ENCODE measurements around the gene NEK4. TPM values are rescaled to one million over a fixed set of nuclear protein-coding genes. Genes with fewer than 3 reads are reported as not detected.

Gene NEK4
- total and polyA plus RNA-seq, 10 donors: 3.2 to 28.0 (median 23.3) TPM

- WGBS, 5 donors: 92 to 96% (median 93%) methylated on average over 2 of the region's 2 CpGs
- H3K36me3 ChIP-seq: peaks cover 7 to 100% (median 87%) of the 10 kb centered on the region in 6 donors
- H3K27me3 ChIP-seq (replicated peaks in 1 of 7): no peaks in the 10 kb centered on the region
Measured at GRCh38 chr3:52743721-52744120, 27.0 kb downstream of the NEK4 start.

DNA sequence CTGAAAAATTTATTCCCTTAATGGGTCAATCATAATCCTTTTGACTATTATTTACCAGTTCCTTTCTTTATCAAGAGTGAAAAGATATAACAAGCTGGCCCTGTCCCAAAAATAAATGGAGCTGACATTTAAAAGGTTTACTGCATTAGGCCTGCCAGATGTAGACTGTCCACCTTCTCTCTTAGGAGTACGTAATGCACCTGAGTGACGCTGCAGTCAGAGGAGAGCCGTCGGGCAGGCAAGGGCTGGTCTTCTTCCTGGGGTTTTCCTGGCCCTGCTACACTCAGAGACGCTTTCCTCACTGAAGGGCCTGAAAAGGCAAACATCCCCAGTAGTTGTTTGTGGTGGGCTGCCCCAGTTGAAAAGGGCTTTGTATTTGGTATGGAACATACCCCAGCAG is 27.6 kb downstream of the NEK4 start:
- intact Hi-C loops (cut with DNase I; ENCODE audit: low total_unique reads): no loop called here
- no peak overlapping the region for H3K27ac ChIP-seq
- no peaks in the 10 kb centered on the region for H3K9me3 ChIP-seq
- H3K36me3 ChIP-seq: peaks cover 7 to 100% (median 87%) of the 10 kb centered on the region in 6 donors
- H3K4me1 ChIP-seq: no peaks in the 10 kb centered on the region
- WGBS, 5 donors: 92 to 99% (median 95%) methylated on average over 5 of the region's 5 CpGs
- no peaks in the 10 kb centered on the region for H3K27me3 ChIP-seq (replicated peaks in 1 of 7)
- TF ChIP-seq POLR2A (IDR thresholded peaks at IDR 0.05) (no peak), POLR2AphosphoS5 (IDR thresholded peaks at IDR 0.05) (no peak)
- TF ChIP-seq, protein P1, sequence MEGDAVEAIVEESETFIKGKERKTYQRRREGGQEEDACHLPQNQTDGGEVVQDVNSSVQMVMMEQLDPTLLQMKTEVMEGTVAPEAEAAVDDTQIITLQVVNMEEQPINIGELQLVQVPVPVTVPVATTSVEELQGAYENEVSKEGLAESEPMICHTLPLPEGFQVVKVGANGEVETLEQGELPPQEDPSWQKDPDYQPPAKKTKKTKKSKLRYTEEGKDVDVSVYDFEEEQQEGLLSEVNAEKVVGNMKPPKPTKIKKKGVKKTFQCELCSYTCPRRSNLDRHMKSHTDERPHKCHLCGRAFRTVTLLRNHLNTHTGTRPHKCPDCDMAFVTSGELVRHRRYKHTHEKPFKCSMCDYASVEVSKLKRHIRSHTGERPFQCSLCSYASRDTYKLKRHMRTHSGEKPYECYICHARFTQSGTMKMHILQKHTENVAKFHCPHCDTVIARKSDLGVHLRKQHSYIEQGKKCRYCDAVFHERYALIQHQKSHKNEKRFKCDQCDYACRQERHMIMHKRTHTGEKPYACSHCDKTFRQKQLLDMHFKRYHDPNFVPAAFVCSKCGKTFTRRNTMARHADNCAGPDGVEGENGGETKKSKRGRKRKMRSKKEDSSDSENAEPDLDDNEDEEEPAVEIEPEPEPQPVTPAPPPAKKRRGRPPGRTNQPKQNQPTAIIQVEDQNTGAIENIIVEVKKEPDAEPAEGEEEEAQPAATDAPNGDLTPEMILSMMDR (IDR thresholded peaks at IDR 0.05 in 8 of 11, conservative IDR thresholded peaks at IDR 0.05 in 3 of 11): no peak
- no peak for DNase-seq
- no peak overlapping the region for H3K4me3 ChIP-seq

More at GRCh38 chr3:52743721-52744120, 27.0 kb downstream of the NEK4 start:
- Histone ChIP-seq H3K4me3 (no peak overlapping the region), H3K4me1 (no peaks in the 10 kb centered on the region), H3K27ac (no peak overlapping the region), H3K9me3 (no peaks in the 10 kb centered on the region)
- no peak for TF ChIP-seq POLR2AphosphoS5 (IDR thresholded peaks at IDR 0.05)
- no peak for TF ChIP-seq POLR2A (IDR thresholded peaks at IDR 0.05)
- TF ChIP-seq, protein P1 (IDR thresholded peaks at IDR 0.05 in 8 of 11, conservative IDR thresholded peaks at IDR 0.05 in 3 of 11): no peak
- intact Hi-C loops (cut with DNase I; ENCODE audit: low total_unique reads): no loop called here
- no peak for DNase-seq

DNA sequence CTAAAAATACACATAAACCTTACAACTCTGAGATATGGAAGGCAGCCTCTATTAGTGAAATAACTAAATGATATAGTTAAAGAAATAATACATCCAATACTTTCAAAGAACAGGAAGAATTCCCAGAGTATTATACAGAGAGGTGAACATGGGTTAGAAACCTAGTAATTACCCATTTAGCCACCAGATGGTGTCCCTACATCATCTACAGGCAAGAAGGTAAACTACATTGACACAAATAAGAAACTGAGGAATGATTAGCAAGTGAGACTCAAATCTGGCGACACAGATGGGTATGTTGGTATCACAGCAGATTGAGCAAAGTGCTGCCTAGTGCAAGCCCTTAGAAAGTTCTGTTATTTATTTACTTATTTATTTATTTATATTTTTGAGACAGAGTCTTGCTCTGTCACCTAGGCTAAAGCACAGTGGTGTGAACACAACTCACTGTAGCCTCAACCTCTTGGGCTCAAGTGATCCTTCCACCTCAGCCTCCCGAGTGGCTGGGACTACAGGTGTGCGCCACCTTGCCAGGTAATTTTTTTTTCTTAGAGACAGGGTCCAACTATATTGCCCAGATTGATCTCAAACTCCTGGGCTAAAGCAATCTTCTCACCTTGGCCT is 28.2 kb downstream of the NEK4 start:
- 74 to 95% (median 92%) methylated on average over 3 of the region's 3 CpGs for WGBS, 5 donors
- Histone ChIP-seq H3K27me3 (replicated peaks in 1 of 7) (no peaks in the 10 kb centered on the region), H3K9me3 (no peaks in the 10 kb centered on the region), H3K4me3 (no peak overlapping the region), H3K4me1 (no peaks in the 10 kb centered on the region), H3K36me3 (peaks cover 7 to 100% (median 88%) of the 10 kb centered on the region in 6 donors), H3K27ac (no peak overlapping the region)
- DNase-seq: no peak
- intact Hi-C loops (cut with DNase I; ENCODE audit: low total_unique reads): no loop called here
- TF ChIP-seq, protein P1 (IDR thresholded peaks at IDR 0.05 in 8 of 11, conservative IDR thresholded peaks at IDR 0.05 in 3 of 11): peak in 10 of 11 experiments; percentile 16 to 63 (median 50)
- TF ChIP-seq POLR2A (IDR thresholded peaks at IDR 0.05): no peak

DNA sequence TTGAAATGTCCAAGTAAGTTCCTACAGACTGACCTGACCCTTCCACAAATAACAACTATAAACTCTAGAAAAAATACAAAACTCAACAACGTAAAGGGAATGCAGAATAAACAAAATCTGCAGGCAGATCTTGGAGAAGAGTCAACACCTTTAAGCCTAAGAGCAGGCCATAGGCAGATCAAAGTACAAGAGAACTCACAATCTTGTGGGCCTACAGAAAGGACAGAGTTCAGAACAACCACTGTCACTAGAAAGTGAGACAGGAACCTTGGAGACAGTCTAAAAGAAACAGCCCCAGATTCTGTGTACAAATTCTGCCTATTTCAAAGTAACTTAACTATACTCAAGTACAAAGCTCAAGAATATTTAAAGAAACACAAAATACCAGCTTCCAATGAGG is 31.0 kb downstream of the NEK4 start:
- peaks cover 2 to 100% (median 80%) of the 10 kb centered on the region in 6 donors for H3K36me3 ChIP-seq

More for the DNA sequence above, 31.0 kb downstream of the NEK4 start:
- H3K9me3 ChIP-seq: no peaks in the 10 kb centered on the region
- 87 to 97% (median 91%) methylated on average over 1 of the region's 1 CpG for WGBS, 5 donors
- no peak overlapping the region for H3K27ac ChIP-seq
- no peak overlapping the region for H3K4me3 ChIP-seq
- H3K4me1 ChIP-seq: no peaks in the 10 kb centered on the region
- intact Hi-C loops (cut with DNase I; ENCODE audit: low total_unique reads): no loop called here
- TF ChIP-seq, protein P1 (IDR thresholded peaks at IDR 0.05 in 8 of 11, conservative IDR thresholded peaks at IDR 0.05 in 3 of 11): no peak
- no peak for TF ChIP-seq POLR2AphosphoS5 (IDR thresholded peaks at IDR 0.05)
- no peak for TF ChIP-seq POLR2A (IDR thresholded peaks at IDR 0.05)
- DNase-seq: no peak
- no peaks in the 10 kb centered on the region for H3K27me3 ChIP-seq (replicated peaks in 1 of 7)
